GM19035 (cell line): ENCODE data around the gene CCDC40.

Experiments
- ATAC-seq: cut with Tn5 transposase; IDR thresholded peaks from one replicate; pipeline ENCODE4 v1.9.1; 2021; ENCODE audit not compliant: unreplicated experiment

CCDC40 gene

DNA sequence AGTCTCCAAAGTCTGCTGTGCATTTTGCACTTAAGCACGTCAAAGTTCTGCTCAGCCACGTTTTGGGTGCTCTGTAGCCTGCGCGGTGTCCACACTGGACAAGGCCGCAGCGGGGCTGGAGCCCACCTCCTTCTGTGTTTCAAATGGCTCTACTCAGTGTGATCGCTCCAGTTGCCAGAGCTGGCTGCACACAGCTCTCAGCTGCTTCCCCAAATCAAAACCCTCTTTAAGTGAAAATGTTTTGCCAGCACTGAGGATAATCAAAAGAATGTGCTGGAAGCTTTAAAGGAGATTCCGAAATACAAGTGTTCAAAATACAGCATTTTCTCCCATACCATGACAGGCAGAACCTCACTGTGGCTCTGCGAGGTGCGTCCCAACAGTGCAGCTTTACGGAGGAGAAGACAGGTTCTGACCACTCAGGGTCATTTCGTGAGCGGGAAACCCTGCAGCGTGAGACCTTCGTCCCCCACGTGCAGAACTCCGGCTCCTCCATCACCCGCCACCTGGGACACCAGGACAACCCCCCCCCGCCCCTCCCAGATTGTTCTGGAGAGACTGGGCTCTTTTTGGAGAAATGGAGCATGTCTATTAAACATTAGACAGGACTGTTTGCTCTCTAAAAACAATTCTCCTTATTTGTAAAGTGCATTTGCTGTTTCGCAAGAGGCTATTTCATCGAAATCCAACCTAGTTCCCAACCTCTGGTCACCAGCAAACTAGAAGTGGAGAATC, 17.4 kb upstream of the CCDC40 start:
- ATAC-seq: no peak

- ATAC-seq: no peak
These were observed 14.8 kb upstream of the CCDC40 start for GRCh38 chr17:80021600-80021999.

DNA sequence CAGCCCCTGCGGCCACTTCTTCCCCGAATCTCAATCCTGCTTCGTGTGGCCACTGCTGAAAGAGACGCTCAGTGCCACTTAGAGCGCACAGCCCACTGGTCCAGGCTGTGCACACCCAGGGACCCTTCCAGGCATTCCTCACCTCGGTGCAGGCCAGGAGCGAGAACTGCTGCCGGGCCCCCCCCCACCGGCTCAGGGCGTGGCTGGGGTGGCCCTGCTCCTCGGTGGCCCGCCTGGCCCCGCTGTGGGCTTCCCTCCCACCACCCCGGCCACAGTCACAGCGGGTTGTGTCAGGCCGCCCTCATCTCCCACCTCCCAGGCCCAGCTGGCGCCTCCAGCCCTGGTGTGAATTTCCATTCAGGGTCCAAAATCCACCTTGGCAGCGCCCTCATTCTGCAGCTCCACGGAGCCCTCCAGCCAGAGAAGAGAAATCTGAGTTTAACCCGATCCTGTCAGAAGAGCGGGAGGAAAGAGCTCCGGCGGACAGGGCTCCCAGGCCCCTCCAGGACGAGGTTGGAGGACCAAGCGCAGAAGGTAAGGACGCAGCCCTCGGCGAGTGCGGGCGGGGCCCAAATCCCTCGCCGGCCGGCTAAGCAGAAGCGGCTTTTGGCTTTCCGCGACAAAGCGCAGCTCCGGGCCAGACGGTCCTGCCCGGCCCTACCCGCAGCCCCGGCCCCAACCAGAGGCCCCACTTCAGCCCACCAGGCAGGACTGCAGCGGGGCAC, 12.8 kb upstream of the CCDC40 start:
- no peak for ATAC-seq

GRCh38 chr17:80024206-80024972, 12.1 kb upstream of the CCDC40 start:
- ATAC-seq: no peak

DNA sequence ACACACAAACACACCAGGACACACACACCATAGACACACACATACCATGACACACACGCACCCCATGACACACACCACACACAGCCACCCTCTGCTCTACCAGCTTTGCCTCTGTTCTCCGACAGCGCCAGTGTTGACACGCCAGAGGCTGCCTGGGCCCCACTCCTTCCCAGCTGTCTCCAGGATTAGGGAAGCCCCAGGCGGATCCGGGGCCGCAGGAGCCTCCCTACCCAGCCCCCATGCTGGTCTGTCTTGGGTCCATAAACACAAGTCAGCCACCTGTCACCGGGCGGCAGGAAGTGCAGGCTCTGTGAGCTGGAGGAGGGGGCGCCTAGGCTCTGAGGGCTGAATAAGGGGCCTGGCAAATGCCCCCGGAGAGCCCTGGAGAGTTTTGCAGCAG, 11.3 kb upstream of the CCDC40 start:
- ATAC-seq: no peak

- no peak for ATAC-seq
These were observed 10.6 kb upstream of the CCDC40 start for GRCh38 chr17:80025796-80026195.

DNA sequence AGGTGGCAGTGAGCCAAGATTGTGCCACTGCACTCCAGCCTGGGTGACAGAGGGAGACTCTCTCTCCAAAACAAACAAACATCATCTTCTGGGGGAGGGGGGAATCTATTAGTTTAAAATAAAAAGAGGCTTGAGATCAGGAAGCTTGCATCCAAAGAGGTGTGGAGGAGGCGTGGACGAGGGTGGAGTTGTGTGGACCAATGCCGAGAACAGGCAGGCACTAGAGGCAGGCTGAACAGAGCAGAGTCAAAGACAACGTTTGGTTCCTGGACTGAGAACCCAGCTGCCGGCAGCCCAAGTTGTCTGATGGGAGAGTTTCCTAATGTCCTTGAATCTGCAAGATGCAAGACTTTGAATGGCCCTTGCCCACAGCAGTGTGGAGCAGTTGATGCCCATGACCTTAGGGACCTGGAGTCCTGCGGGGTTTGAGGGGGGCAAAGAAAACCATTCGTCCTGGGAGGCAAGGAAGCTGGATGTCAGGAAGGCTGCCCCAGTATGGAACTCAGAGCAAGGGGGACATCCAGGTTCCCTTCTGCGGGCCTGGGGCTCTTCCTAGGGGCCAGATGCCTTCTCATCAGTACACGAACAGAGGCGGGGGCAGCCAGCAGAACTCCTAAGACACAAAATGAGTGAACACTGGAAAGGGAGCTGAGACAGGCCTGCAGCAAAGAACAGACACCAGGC, 9.9 kb upstream of the CCDC40 start:
- ATAC-seq: no peak

DNA sequence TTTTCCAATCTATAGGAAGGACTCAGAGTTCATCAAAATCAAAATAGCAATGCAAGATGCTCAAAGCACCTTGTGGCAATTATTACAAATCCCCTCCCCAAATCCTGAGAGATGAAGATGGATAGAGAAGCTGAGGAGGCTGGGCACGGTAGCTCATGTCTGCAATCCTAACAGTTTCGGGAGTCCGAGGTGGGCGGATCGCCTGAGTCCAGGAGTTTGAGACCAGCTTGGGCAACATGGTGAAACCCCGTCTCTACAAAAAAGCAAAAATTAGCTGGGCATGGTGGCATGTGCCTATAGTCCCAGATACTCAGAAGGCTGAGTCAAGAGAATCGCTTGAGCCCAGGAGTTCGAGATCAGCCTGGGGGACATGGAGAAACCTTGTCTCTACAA, 9.4 kb upstream of the CCDC40 start:
- no peak for ATAC-seq

- ATAC-seq: no peak
These were observed 8.4 kb upstream of the CCDC40 start for GRCh38 chr17:80028030-80028429.

- ATAC-seq: no peak
These were observed 7.0 kb upstream of the CCDC40 start for GRCh38 chr17:80029258-80029974.

- ATAC-seq: no peak
These were observed 5.6 kb upstream of the CCDC40 start for GRCh38 chr17:80030730-80031410.

GRCh38 chr17:80031691-80032430, 4.6 kb upstream of the CCDC40 start:
- no peak for ATAC-seq

- ATAC-seq: no peak
These were observed 3.7 kb upstream of the CCDC40 start for GRCh38 chr17:80032614-80033171.

- no peak for ATAC-seq
These were observed 2.6 kb upstream of the CCDC40 start for GRCh38 chr17:80033840-80034239.

- no peak for ATAC-seq
These were observed 1.4 kb upstream of the CCDC40 start for GRCh38 chr17:80034791-80035686.

GRCh38 chr17:80035687-80035936, 830 bp upstream of the CCDC40 start, which contains the start of gene TBC1D16:
Gene TBC1D16 (minus strand): TSS chr17:80035872. CDS start chr17:80013547, 22,325 bp downstream.
- ATAC-seq: no peak

- peak; percentile 9 for ATAC-seq
These were observed 454 bp downstream of the CCDC40 start for GRCh38 chr17:80036715-80037477.
